A549 (cell line): ENCODE measurements around the gene FNIP1.

Experiments
- CTCF ChIP-seq: fragments of >200 bp; sonication (Bioruptor Twin); formaldehyde crosslinking; IDR thresholded peaks from 3 replicates; pipeline ENCODE4 v1.5.1; 2016
- EP300 ChIP-seq, 2 experiments: fragments of >200 bp; sonication (Bioruptor Twin); formaldehyde crosslinking; IDR thresholded peaks; 2 replicates in 1 of 2; 3 replicates in 1 of 2; pipeline ENCODE4 v1.6.1; 2016 to 2017
- NR3C1 ChIP-seq: fragments of >200 bp; sonication (Bioruptor Twin); formaldehyde crosslinking; IDR thresholded peaks from 3 replicates; pipeline ENCODE4 v1.6.1; 2017
- POLR2A ChIP-seq: IDR thresholded peaks from 2 replicates; pipeline ENCODE4 v1.6.1; 2012; ENCODE audit warnings: mild to moderate bottlenecking, low read length
- RNF2 ChIP-seq: fragments of 200-600 bp; sonication (generic); IDR thresholded peaks from 2 replicates; pipeline ENCODE4 v1.6.1; 2016; ENCODE audit warnings: low read depth, mild to moderate bottlenecking, antibody characterized with exemption, moderate library complexity, borderline replicate concordance

GRCh38 chr5:131818001-131818724 is 21.3 kb upstream of the FNIP1 start:
- no peak for TF ChIP-seq CTCF
- no peak for TF ChIP-seq EP300 (IDR thresholded peaks at IDR 0.05)
- no peak for TF ChIP-seq NR3C1
- TF ChIP-seq RNF2 = no peak
- TF ChIP-seq POLR2A = no peak
